ENCODE results near the gene SUFU. TPM values are rescaled to one million over a fixed set of nuclear protein-coding genes. Genes with fewer than 3 reads are reported as not detected.

Gene SUFU
- total RNA-seq, 1 experiment from 2014 or later: 2.7 TPM

DNA sequence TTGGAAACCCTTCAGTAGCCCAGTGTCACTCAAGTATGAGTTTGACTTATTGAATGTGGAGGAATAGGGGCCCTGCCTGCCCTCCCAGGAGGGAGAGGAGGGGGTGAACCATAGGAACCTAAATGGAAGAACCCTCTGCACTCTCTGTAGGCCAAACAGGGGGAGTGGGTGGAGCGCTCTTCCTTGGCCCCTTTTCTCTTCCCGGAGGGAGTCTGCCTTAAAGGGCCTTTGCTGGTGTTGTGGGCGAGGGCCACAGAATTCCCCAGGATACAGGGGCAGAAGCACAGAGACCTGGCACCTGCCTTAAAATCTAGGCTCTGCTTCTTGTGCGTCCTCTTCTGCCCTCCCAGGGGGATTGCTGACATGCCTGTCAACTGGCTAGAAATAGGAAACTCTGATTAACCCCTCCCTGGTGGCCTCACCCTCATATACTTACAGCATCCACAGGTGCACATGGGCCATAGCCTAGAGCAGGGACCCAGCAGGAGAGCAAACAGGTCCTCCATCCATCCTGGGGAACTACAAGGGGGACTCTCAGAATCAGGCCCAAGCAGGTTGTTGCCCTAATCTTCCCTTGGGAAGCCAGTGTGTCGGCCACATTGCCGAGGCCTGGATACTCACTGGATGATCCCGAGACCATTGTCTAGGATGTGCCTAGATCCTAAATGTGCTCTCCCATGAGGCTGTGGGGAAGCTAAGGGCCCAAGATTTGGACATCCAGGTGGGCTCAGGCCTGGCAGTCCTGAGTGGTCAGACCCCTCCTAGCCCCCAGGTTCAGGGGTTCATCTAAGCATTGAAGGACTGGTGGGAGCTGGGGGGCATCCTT, 143.9 kb downstream of the SUFU start:
- Histone ChIP-seq H3K4me1 (ENCODE audit: insufficient read depth, low read length) (peaks cover 7% of the 10 kb centered on the region), H3K4me3 (ENCODE audit: low read length) (peak overlapping the region; percentile 90), H3K9ac (ENCODE audit: low read length) (no peak overlapping the region), H3K4me2 (ENCODE audit: low read length) (peak overlapping the region; percentile 95), H3K9me2 (replicated peaks; ENCODE audit: low read length) (no peaks in the 10 kb centered on the region), H3K36me3 (ENCODE audit: low read depth, low read length) (no peaks in the 10 kb centered on the region; the same call in 1 of the 2 replicates), H3K79me2 (ENCODE audit: low read length) (peaks cover 88% of the 10 kb centered on the region), H2AFZ (ENCODE audit: low read length) (no peak overlapping the region), H3K9me3 (ENCODE audit: low read length) (no peaks in the 10 kb centered on the region), H4K20me1 (ENCODE audit: low read length) (peaks cover 24% of the 10 kb centered on the region; the same call in 1 of the 2 replicates), H3F3A (ENCODE audit: low read length, unreplicated experiment) (no peaks in the 10 kb centered on the region), H3K27me3 (ENCODE audit: low read length) (no peaks in the 10 kb centered on the region), H3K27ac (ENCODE audit: low read length) (no peak overlapping the region)
- no TSS peak for BruUV-seq (replicated peaks)
- no peak for DNase-seq
- TF ChIP-seq, protein P1, sequence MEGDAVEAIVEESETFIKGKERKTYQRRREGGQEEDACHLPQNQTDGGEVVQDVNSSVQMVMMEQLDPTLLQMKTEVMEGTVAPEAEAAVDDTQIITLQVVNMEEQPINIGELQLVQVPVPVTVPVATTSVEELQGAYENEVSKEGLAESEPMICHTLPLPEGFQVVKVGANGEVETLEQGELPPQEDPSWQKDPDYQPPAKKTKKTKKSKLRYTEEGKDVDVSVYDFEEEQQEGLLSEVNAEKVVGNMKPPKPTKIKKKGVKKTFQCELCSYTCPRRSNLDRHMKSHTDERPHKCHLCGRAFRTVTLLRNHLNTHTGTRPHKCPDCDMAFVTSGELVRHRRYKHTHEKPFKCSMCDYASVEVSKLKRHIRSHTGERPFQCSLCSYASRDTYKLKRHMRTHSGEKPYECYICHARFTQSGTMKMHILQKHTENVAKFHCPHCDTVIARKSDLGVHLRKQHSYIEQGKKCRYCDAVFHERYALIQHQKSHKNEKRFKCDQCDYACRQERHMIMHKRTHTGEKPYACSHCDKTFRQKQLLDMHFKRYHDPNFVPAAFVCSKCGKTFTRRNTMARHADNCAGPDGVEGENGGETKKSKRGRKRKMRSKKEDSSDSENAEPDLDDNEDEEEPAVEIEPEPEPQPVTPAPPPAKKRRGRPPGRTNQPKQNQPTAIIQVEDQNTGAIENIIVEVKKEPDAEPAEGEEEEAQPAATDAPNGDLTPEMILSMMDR (conservative IDR thresholded peaks at IDR 0.05; ENCODE audit: low read depth, low read length): no peak
- no peak for TF ChIP-seq EZH2 (IDR thresholded peaks at IDR 0.05; ENCODE audit: low read length, unreplicated experiment)
- no peak for TF ChIP-seq EZH2phosphoT487 (IDR thresholded peaks at IDR 0.05; ENCODE audit: borderline replicate concordance, low read length)
- no peak for ATAC-seq
- intact Hi-C loops (cut with micrococcal nuclease): loop anchor here (2.0 to 10.0 kb wide), 2 partner anchors 53 to 67 kb away; partner anchors contain the start of genes ARL3 and SFXN2
- CTCF ChIA-PET: no interaction called here
- POLR2A ChIA-PET (ENCODE audit: unreplicated experiment): no interaction called here

DNA sequence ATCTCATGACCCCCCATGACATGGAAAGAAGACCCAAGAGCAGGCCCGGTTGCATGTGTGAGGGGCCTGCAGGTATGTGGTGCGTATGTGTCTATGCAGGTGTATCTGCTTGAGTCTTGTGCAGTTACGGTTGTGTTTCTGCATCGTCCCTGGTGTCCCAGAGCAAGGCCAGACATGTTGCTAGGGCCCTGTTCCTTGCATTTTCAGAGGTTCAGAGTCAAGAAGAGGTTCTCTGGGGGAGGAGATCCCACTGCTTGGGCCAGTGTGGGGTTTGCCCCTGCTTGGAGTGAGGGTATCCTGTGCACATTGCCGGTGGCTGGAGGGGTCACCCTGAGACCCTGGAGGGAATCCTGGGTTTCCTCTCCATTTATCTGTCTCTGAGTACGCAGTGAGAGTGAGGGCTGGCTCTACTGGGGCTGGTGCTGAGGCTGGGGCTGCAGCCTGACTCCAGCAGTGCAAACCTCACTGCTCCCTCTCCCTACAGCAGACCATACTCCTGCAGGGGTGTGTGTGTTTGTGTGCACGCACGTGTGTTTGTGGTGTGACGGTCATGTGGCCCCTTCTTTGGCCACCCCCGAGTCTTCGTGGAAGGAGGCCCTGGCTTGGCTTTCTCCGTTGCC, 144.6 kb downstream of the SUFU start:
- DNase-seq (no peak), ATAC-seq (no peak)
- H3F3A ChIP-seq (ENCODE audit: low read length, unreplicated experiment): no peaks in the 10 kb centered on the region
- H4K20me1 ChIP-seq (ENCODE audit: low read length): peaks cover 24% of the 10 kb centered on the region; the same call in 1 of the 2 replicates
- H3K36me3 ChIP-seq (ENCODE audit: low read depth, low read length): no peaks in the 10 kb centered on the region; the same call in 1 of the 2 replicates
- TF ChIP-seq EZH2 (IDR thresholded peaks at IDR 0.05; ENCODE audit: low read length, unreplicated experiment) (no peak), EZH2phosphoT487 (IDR thresholded peaks at IDR 0.05; ENCODE audit: borderline replicate concordance, low read length) (no peak)
- TF ChIP-seq, protein P1 (conservative IDR thresholded peaks at IDR 0.05; ENCODE audit: low read depth, low read length): no peak
- BruUV-seq (replicated peaks): no TSS peak
- H3K4me2 ChIP-seq (ENCODE audit: low read length): peak overlapping the region; percentile 95; the same call in 1 of the 2 replicates
- H3K4me1 ChIP-seq (ENCODE audit: insufficient read depth, low read length): peaks cover 7% of the 10 kb centered on the region
- H3K27ac ChIP-seq (ENCODE audit: low read length): no peak overlapping the region
- POLR2A ChIA-PET (ENCODE audit: unreplicated experiment): no interaction called here
- no peak overlapping the region for H2AFZ ChIP-seq (ENCODE audit: low read length)
- H3K9ac ChIP-seq (ENCODE audit: low read length): no peak overlapping the region
- no peaks in the 10 kb centered on the region for H3K27me3 ChIP-seq (ENCODE audit: low read length)
- H3K9me3 ChIP-seq (ENCODE audit: low read length): no peaks in the 10 kb centered on the region
- intact Hi-C loops (cut with micrococcal nuclease): loop anchor here (10.0 kb wide), 1 partner anchor 54 kb away; no protein-coding TSS in a partner anchor
- CTCF ChIA-PET: no interaction called here
- no peaks in the 10 kb centered on the region for H3K9me2 ChIP-seq (replicated peaks; ENCODE audit: low read length)
- peaks cover 87% of the 10 kb centered on the region for H3K79me2 ChIP-seq (ENCODE audit: low read length)
- H3K4me3 ChIP-seq (ENCODE audit: low read length): no peak overlapping the region
